ENCODE data around the gene DOCK1. TPM values are rescaled to one million over a fixed set of nuclear protein-coding genes. Genes with fewer than 3 reads are reported as not detected.

Gene DOCK1
- total RNA-seq, 1 experiment from 2014 or later, result 82.2 TPM

DNA sequence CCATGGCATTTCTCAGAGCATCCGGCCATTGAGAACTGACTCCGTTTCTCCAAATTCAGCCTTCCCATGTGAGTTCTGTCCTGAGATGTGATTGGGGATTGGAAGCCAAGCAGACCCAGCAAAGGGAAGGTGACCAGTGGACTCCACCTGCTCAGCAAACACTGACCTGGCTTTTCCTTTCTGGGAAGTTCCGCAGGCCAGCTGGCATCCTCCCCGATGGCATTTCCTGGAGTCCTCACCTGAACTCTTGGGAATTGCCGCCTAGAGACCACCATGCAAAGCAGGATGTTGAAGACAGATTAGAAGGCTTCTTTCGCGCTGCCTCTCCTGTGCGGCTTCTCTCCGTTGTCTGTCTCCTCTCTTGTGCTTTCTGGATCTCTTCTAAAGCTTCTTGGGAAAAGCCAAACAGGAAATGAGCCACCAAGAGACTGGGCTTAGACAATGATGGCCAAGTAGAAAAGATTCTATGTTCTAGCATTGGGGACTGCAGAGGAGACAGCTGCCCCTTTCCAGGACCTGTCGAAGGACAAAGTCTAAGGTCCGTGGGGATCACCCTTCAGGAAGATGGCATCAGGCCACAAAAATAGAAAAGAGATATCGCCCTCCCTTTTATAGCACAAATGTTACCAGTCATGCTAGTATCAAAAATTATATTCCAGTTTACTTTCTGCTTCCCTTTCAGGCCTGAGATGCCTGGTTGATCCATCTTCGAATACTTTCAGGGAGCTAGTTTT, 394.9 kb downstream of the DOCK1 start:
- H3K4me3 Mint-ChIP-seq (ENCODE audit: unreplicated experiment), result no peak overlapping the region
- H3K27me3 Mint-ChIP-seq (ENCODE audit: insufficient read depth, unreplicated experiment), result no peaks in the 10 kb centered on the region
- H3K36me3 Mint-ChIP-seq (ENCODE audit: insufficient read depth, unreplicated experiment), result no peaks in the 10 kb centered on the region
- no peak overlapping the region for H3K27ac Mint-ChIP-seq (ENCODE audit: unreplicated experiment)
- POLR2A ChIA-PET, result no interaction called here
- no peaks in the 10 kb centered on the region for H3K9me3 Mint-ChIP-seq (ENCODE audit: unreplicated experiment)
- TF ChIP-seq, protein P1, sequence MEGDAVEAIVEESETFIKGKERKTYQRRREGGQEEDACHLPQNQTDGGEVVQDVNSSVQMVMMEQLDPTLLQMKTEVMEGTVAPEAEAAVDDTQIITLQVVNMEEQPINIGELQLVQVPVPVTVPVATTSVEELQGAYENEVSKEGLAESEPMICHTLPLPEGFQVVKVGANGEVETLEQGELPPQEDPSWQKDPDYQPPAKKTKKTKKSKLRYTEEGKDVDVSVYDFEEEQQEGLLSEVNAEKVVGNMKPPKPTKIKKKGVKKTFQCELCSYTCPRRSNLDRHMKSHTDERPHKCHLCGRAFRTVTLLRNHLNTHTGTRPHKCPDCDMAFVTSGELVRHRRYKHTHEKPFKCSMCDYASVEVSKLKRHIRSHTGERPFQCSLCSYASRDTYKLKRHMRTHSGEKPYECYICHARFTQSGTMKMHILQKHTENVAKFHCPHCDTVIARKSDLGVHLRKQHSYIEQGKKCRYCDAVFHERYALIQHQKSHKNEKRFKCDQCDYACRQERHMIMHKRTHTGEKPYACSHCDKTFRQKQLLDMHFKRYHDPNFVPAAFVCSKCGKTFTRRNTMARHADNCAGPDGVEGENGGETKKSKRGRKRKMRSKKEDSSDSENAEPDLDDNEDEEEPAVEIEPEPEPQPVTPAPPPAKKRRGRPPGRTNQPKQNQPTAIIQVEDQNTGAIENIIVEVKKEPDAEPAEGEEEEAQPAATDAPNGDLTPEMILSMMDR (IDR thresholded peaks at IDR 0.05; ENCODE audit: insufficient read depth in 1 of 2, low read depth in 1 of 2, low read length in 1 of 2, severe bottlenecking in 1 of 2, unreplicated experiment in 1 of 2), result no peak
- no peaks in the 10 kb centered on the region for H3K4me1 Mint-ChIP-seq (ENCODE audit: low read depth, unreplicated experiment)
- BruUV-seq (replicated peaks), result no TSS peak
- H3K4me3 ChIP-seq (ENCODE audit: low read depth, low read length), result no peak overlapping the region
- H3K9me3 ChIP-seq, result no peaks in the 10 kb centered on the region
- no peaks in the 10 kb centered on the region for H3K36me3 ChIP-seq (ENCODE audit: control insufficient read depth, insufficient read depth, low read length)
- CTCF ChIA-PET, result no interaction called here
- intact Hi-C loops (cut with micrococcal nuclease; ENCODE audit: unreplicated experiment), result loop anchor here (2.0 kb wide), 1 partner anchor 33 kb away; no protein-coding TSS in a partner anchor
- no peaks in the 10 kb centered on the region for H3K4me1 ChIP-seq
- DNase-seq, result no peak
- H3K27me3 ChIP-seq (replicated peaks; ENCODE audit: control insufficient read depth, insufficient read depth, low read length), result no peaks in the 10 kb centered on the region

DNA sequence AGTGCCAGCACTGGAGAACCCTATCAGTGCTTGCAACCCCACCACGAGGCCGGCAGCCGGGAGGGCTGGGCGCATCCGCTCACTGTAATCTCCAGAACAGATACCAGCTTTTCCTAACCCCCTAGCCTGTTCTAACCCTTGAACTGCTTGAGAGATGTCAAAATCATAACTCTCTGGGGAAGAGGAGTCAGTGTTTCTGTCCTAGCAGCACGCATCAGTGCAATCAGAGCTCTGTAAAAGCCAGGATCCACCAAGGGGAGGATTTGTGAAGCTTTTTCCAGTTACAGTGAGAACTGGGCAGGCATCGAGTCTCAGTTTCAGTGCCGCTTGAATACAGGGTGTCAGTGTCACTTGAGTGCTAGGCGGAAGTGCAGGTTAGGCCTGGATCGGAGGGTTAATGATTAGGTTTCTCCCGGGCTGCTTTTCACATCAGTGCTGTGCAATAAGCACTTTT, 395.7 kb downstream of the DOCK1 start:
- ChIA-PET CTCF (no interaction called here), POLR2A (no interaction called here)
- TF ChIP-seq, protein P1 (IDR thresholded peaks at IDR 0.05; ENCODE audit: insufficient read depth in 1 of 2, low read depth in 1 of 2, low read length in 1 of 2, severe bottlenecking in 1 of 2, unreplicated experiment in 1 of 2), result no peak
- Histone ChIP-seq H3K36me3 (ENCODE audit: control insufficient read depth, insufficient read depth, low read length) (no peaks in the 10 kb centered on the region), H3K27me3 (replicated peaks; ENCODE audit: control insufficient read depth, insufficient read depth, low read length) (no peaks in the 10 kb centered on the region), H3K4me1 (no peaks in the 10 kb centered on the region), H3K4me3 (ENCODE audit: low read depth, low read length) (no peak overlapping the region), H3K9me3 (no peaks in the 10 kb centered on the region)
- no peaks in the 10 kb centered on the region for H3K27me3 Mint-ChIP-seq (ENCODE audit: insufficient read depth, unreplicated experiment)
- no peak for DNase-seq
- H3K4me1 Mint-ChIP-seq (ENCODE audit: low read depth, unreplicated experiment), result no peaks in the 10 kb centered on the region
- H3K36me3 Mint-ChIP-seq (ENCODE audit: insufficient read depth, unreplicated experiment), result no peaks in the 10 kb centered on the region
- H3K27ac Mint-ChIP-seq (ENCODE audit: unreplicated experiment), result no peak overlapping the region
- BruUV-seq (replicated peaks), result no TSS peak
- H3K9me3 Mint-ChIP-seq (ENCODE audit: unreplicated experiment), result no peaks in the 10 kb centered on the region
- intact Hi-C loops (cut with micrococcal nuclease; ENCODE audit: unreplicated experiment), result loop anchor here (2.0 kb wide), 1 partner anchor 32 kb away; no protein-coding TSS in a partner anchor
- no peak overlapping the region for H3K4me3 Mint-ChIP-seq (ENCODE audit: unreplicated experiment)

DNA sequence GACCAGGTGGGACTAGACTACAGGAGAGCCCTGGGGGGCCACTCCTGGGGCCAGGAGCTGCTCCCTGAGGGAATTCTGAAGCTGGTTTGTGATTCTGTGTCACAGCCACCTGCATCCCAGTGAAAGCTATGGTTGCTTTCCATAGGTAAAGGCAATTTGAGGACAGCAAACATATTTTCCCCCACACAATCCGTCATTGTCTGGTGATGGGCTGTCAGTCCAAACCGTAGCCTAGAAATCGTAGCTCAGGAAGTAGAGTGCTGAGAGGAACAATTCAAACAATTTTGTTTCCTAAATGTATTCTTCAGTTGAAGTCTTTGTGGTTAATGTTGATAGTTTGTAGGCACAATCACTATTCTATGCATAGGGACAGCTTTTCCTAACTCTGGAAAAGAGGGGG, 397.1 kb downstream of the DOCK1 start:
- Histone ChIP-seq H3K4me3 (ENCODE audit: low read depth, low read length) (no peak overlapping the region), H3K4me1 (no peaks in the 10 kb centered on the region), H3K36me3 (ENCODE audit: control insufficient read depth, insufficient read depth, low read length) (no peaks in the 10 kb centered on the region), H3K27me3 (replicated peaks; ENCODE audit: control insufficient read depth, insufficient read depth, low read length) (no peaks in the 10 kb centered on the region), H3K9me3 (no peaks in the 10 kb centered on the region)
- no peaks in the 10 kb centered on the region for H3K36me3 Mint-ChIP-seq (ENCODE audit: insufficient read depth, unreplicated experiment)
- TF ChIP-seq, protein P1 (IDR thresholded peaks at IDR 0.05; ENCODE audit: insufficient read depth in 1 of 2, low read depth in 1 of 2, low read length in 1 of 2, severe bottlenecking in 1 of 2, unreplicated experiment in 1 of 2), result no peak
- H3K4me3 Mint-ChIP-seq (ENCODE audit: unreplicated experiment), result no peak overlapping the region
- CTCF ChIA-PET, result no interaction called here
- no peaks in the 10 kb centered on the region for H3K4me1 Mint-ChIP-seq (ENCODE audit: low read depth, unreplicated experiment)
- H3K27me3 Mint-ChIP-seq (ENCODE audit: insufficient read depth, unreplicated experiment), result no peaks in the 10 kb centered on the region
- H3K9me3 Mint-ChIP-seq (ENCODE audit: unreplicated experiment), result no peaks in the 10 kb centered on the region
- no peak for DNase-seq
- no peak overlapping the region for H3K27ac Mint-ChIP-seq (ENCODE audit: unreplicated experiment)
- intact Hi-C loops (cut with micrococcal nuclease; ENCODE audit: unreplicated experiment), result no loop called here
- POLR2A ChIA-PET, result no interaction called here
- BruUV-seq (replicated peaks), result no TSS peak
